GM19193 (cell line): ENCODE results near the gene PLCG1.

ENCODE experiments used
- POLR2A ChIP-seq: IDR thresholded peaks from 4 replicates; pipeline ENCODE4 v1.6.1; 2011; ENCODE audit not compliant: insufficient read depth, insufficient read length; ENCODE audit errors: extremely low read depth

Gene PLCG1

GRCh38 chr20:41148942-41149341, 11.6 kb downstream of the PLCG1 start:
- TF ChIP-seq POLR2A: no peak

- no peak for TF ChIP-seq POLR2A
Measured at GRCh38 chr20:41150664-41151063, 13.3 kb downstream of the PLCG1 start.

- no peak for TF ChIP-seq POLR2A
Measured at GRCh38 chr20:41151134-41151869, 14.0 kb downstream of the PLCG1 start.

- TF ChIP-seq POLR2A: no peak
Measured at GRCh38 chr20:41152108-41152757, 14.9 kb downstream of the PLCG1 start.

- TF ChIP-seq POLR2A: no peak
Measured at GRCh38 chr20:41154436-41155176, 17.3 kb downstream of the PLCG1 start.

GRCh38 chr20:41155261-41155660, 17.9 kb downstream of the PLCG1 start:
- no peak for TF ChIP-seq POLR2A

- no peak for TF ChIP-seq POLR2A
Measured at GRCh38 chr20:41158082-41158625, 20.8 kb downstream of the PLCG1 start.

- TF ChIP-seq POLR2A: no peak
Measured at GRCh38 chr20:41159547-41159946, 22.2 kb downstream of the PLCG1 start.

GRCh38 chr20:41160686-41161085, 23.3 kb downstream of the PLCG1 start:
- no peak for TF ChIP-seq POLR2A

- no peak for TF ChIP-seq POLR2A
Measured at GRCh38 chr20:41161886-41162285, 24.5 kb downstream of the PLCG1 start.

GRCh38 chr20:41162396-41162795, 25.1 kb downstream of the PLCG1 start:
- TF ChIP-seq POLR2A: no peak

GRCh38 chr20:41163821-41164220, 26.5 kb downstream of the PLCG1 start:
- no peak for TF ChIP-seq POLR2A

GRCh38 chr20:41165001-41165882, 27.9 kb downstream of the PLCG1 start:
- TF ChIP-seq POLR2A: no peak
